Endothelial cell of umbilical vein (primary cell): Measurements from ENCODE around the gene TFDP1. TPM values are rescaled to one million over a fixed set of nuclear protein-coding genes. Genes with fewer than 3 reads are reported as not detected.

Experiments used
- BruUV-seq: library from RNA; stranded (reverse); fragments of 400-500 nt; replicated peaks from 2 replicates; lab custom pipeline; 2021; lab: Mats Ljungman, UMichigan
- CTCF ChIA-PET: fragments of 300-600, 350-600 bp; sonication (Branson Sonifier 250); formaldehyde crosslinking; loops from one replicate; lab custom pipeline; 2021; ENCODE audit warnings: antibody characterized with exemption, inconsistent platforms; lab: Charles Lee
- POLR2A ChIA-PET: fragments of 300-600, 350-600 bp; sonication (Branson Sonifier 250); formaldehyde crosslinking; loops from one replicate; lab custom pipeline; 2021; ENCODE audit warnings: antibody characterized with exemption, inconsistent platforms; lab: Charles Lee
- DNase-seq: peaks from one replicate; pipeline ENCODE4 v3.0.0-alpha.2; 2011; ENCODE audit warnings: low read depth, low spot score
- FAIRE-seq: peaks from 2 replicates; lab custom pipeline; 2011; peaks lifted over from hg19 to GRCh38; lab: Jason Lieb, UNC
- H2AFZ ChIP-seq: 2 replicates; pipeline ENCODE4 v1.6.0; 2012; ENCODE audit warnings: low read depth, low read length, control low read depth, inconsistent platforms
- H3K27ac ChIP-seq: 2 replicates; pipeline ENCODE4 v1.5.1; 2011; ENCODE audit warnings: low read depth, mild to moderate bottlenecking, control low read depth, low read length, moderate library complexity; ENCODE audit not compliant: insufficient read depth
- H3K27me3 ChIP-seq, 2 experiments: 2 replicates each; pipeline versions ENCODE4 v1.6.0 to v1.6.1; 2011; ENCODE audit warnings: low read length in 2 of 2, mixed read lengths in 1 of 2; ENCODE audit not compliant: control insufficient read depth in 2 of 2, insufficient read depth in 2 of 2
- H3K36me3 ChIP-seq, 2 experiments: 2 replicates in 1 of 2; 3 replicates in 1 of 2; pipeline ENCODE4 v1.5.1; 2011; ENCODE audit warnings: low read length in 2 of 2, mild to moderate bottlenecking in 1 of 2, moderate library complexity in 1 of 2; ENCODE audit not compliant: control insufficient read depth in 2 of 2, insufficient read depth in 2 of 2; ENCODE audit errors: extremely low read depth in 1 of 2
- H3K4me1 ChIP-seq: 3 replicates; pipeline ENCODE4 v1.5.1; 2011; ENCODE audit warnings: mild to moderate bottlenecking, low read length; ENCODE audit not compliant: control insufficient read depth, insufficient read depth; ENCODE audit errors: extremely low read depth
- H3K4me2 ChIP-seq: 2 replicates; pipeline ENCODE4 v1.6.1; 2011; ENCODE audit warnings: low read length, control low read depth, mixed read lengths; ENCODE audit not compliant: insufficient read depth
- H3K4me3 ChIP-seq, 3 experiments: fragments of 200-600 bp in 1 of 3; sonication (generic), shearing (Covaris generic) in 1 of 3; replicated peaks in 1 of 3; 2 replicates each; pipeline ENCODE4 v1.5.1; 2011 to 2016; ENCODE audit warnings: control low read depth in 3 of 3, low read length in 3 of 3, mild to moderate bottlenecking in 2 of 3, inconsistent platforms in 1 of 3, low read depth in 1 of 3, moderate library complexity in 1 of 3; ENCODE audit not compliant: insufficient read depth in 1 of 3
- H3K79me2 ChIP-seq: 2 replicates; pipeline ENCODE4 v1.6.0; 2012; ENCODE audit warnings: low read length, inconsistent platforms; ENCODE audit not compliant: control insufficient read depth, insufficient read depth
- H3K9ac ChIP-seq: replicated peaks from 2 replicates; pipeline ENCODE3; 2011; ENCODE audit warnings: low read length, control low read depth; ENCODE audit not compliant: insufficient read depth; ENCODE audit errors: extremely low read depth
- H3K9me1 ChIP-seq: replicated peaks from 3 replicates; pipeline ENCODE4 v1.6.0; 2011; ENCODE audit warnings: mild to moderate bottlenecking, low read length; ENCODE audit not compliant: control insufficient read depth, insufficient read depth; ENCODE audit errors: extremely low read depth
- H3K9me3 ChIP-seq: replicated peaks from 2 replicates; pipeline ENCODE4 v1.5.1; 2012; ENCODE audit warnings: low read length, inconsistent platforms; ENCODE audit not compliant: control insufficient read depth, insufficient read depth
- H4K20me1 ChIP-seq: replicated peaks from 2 replicates; pipeline ENCODE3; 2011; ENCODE audit warnings: mild to moderate bottlenecking, low read length; ENCODE audit not compliant: control insufficient read depth, insufficient read depth; ENCODE audit errors: extremely low read depth
- CTCF ChIP-seq, 2 donors: IDR thresholded peaks; 1 replicate in 1 of 2; 2 replicates in 1 of 2; pipeline ENCODE4 v1.5.1; 2011; ENCODE audit warnings: low read length in 2 of 2, mild to moderate bottlenecking in 2 of 2, moderate library complexity in 2 of 2, control low read depth in 1 of 2, inconsistent platforms in 1 of 2, low read depth in 1 of 2; ENCODE audit not compliant: insufficient read depth in 1 of 2; ENCODE audit errors: extremely low read depth in 1 of 2
- EZH2 ChIP-seq: IDR thresholded peaks from 2 replicates; pipeline ENCODE4 v1.6.1; 2012; ENCODE audit warnings: borderline replicate concordance, low read depth, mild to moderate bottlenecking, moderate library complexity, low read length, inconsistent platforms; ENCODE audit not compliant: severe bottlenecking
- FOS ChIP-seq: IDR thresholded peaks from 2 replicates; pipeline ENCODE4 v1.6.1; 2011; ENCODE audit warnings: mild to moderate bottlenecking, low read length, moderate library complexity, borderline replicate concordance; ENCODE audit not compliant: insufficient read depth
- GATA2 ChIP-seq: IDR thresholded peaks from 2 replicates; pipeline ENCODE4 v1.7.0; 2011; ENCODE audit warnings: low read depth, mild to moderate bottlenecking, moderate library complexity, mixed read lengths, low read length; ENCODE audit not compliant: insufficient read length, insufficient read depth
- JUN ChIP-seq: IDR thresholded peaks from 2 replicates; pipeline ENCODE4 v1.6.1; 2011; ENCODE audit warnings: borderline replicate concordance, low read depth; ENCODE audit not compliant: insufficient read length, insufficient read depth
- MAX ChIP-seq: IDR thresholded peaks from 2 replicates; pipeline ENCODE4 v1.6.1; 2011; ENCODE audit not compliant: insufficient read depth, insufficient read length
- MYC ChIP-seq: IDR thresholded peaks from one replicate; pipeline ENCODE4 v1.6.1; 2011; ENCODE audit warnings: mild to moderate bottlenecking, low read depth, low read length
- POLR2A ChIP-seq: IDR thresholded peaks from 2 replicates; pipeline ENCODE4 v1.6.1; 2012; ENCODE audit warnings: low read depth, mild to moderate bottlenecking, control low read depth, low read length
- POLR2AphosphoS5 ChIP-seq: IDR thresholded peaks from 2 replicates; pipeline ENCODE4 v1.6.1; 2012; ENCODE audit warnings: low read depth, mild to moderate bottlenecking, control low read depth, low read length, moderate library complexity; ENCODE audit not compliant: insufficient read depth
- dilution Hi-C: fragments of 300-500 bp; cut with MboI; formaldehyde crosslinking; loops from one replicate; pipeline ENCODE4 v1.15.0; 2019; ENCODE audit warnings: low sequenced_read_pairs; ENCODE audit not compliant: extremely low pct_ligation_motif_present
- intact Hi-C: fragments of 100-400 bp; cut with micrococcal nuclease; formaldehyde crosslinking; loops from one replicate; pipeline ENCODE4 v1.10.0; 2022
- polyA plus RNA-seq, 4 experiments: library from polyadenylated mRNA; depleted of rRNA in 3 of 4; stranded (reverse) in 3 of 4; unstranded in 1 of 4; fragments of >200 nt; gene quantifications; 2 replicates each; pipeline versions ENCODE4 v1.2.1 to v1.2.3, GENCODE V29; 2011 to 2012; ENCODE audit warnings: missing spikeins in 1 of 4
- total RNA-seq: library from RNA; stranded (reverse); gene quantifications from 2 replicates; pipeline ENCODE4 v1.2.3, GENCODE V29; 2021

The TFDP1 gene
- total and polyA plus RNA-seq, 2 donors (not counting 3 experiments of a cell fraction or from before 2014, with no cell fraction given), result 64.3 to 137 TPM

- Histone ChIP-seq H3K27ac (no peak overlapping the region), H3K9ac (no peak overlapping the region), H3K4me3 (no peak overlapping the region), H3K79me2 (no peaks in the 10 kb centered on the region), H3K4me2 (no peak overlapping the region), H3K9me1 (no peaks in the 10 kb centered on the region), H3K27me3 (peaks cover 0 to under 1% of the 10 kb centered on the region in 2 experiments), H3K36me3 (no peaks in the 10 kb centered on the region), H4K20me1 (no peaks in the 10 kb centered on the region), H3K9me3 (no peaks in the 10 kb centered on the region), H2AFZ (no peak overlapping the region), H3K4me1 (no peaks in the 10 kb centered on the region)
- ChIA-PET CTCF (interaction anchor here (0.5 to 2.6 kb wide), 2 partner anchors 56 to 217 kb away, joined by 4 to 10 read pairs; no protein-coding TSS in a partner anchor), POLR2A (no interaction called here)
- no TSS peak for BruUV-seq
- DNase-seq (no peak), FAIRE-seq (no peak)
- intact Hi-C loops (no loop called here), dilution Hi-C loops (no loop called here)
- TF ChIP-seq JUN (no peak), MAX (no peak)
Observed at GRCh38 chr13:113668491-113668971, 84.0 kb downstream of the TFDP1 start.

GRCh38 chr13:113669231-113669754 lies 84.7 kb downstream of the TFDP1 start:
- TF ChIP-seq POLR2AphosphoS5 (no peak), GATA2 (no peak), EZH2 (no peak), POLR2A (no peak), MYC (no peak), JUN (no peak), CTCF (IDR thresholded peaks at IDR 0.05; ENCODE audit: extremely low read depth in 1 of 2, insufficient read depth in 1 of 2, low read depth in 1 of 2, low read length in 2 of 2) (no peak), MAX (no peak), FOS (no peak)
- FAIRE-seq (no peak), DNase-seq (no peak)
- BruUV-seq, result no TSS peak
- ChIA-PET CTCF (no interaction called here), POLR2A (no interaction called here)
- no peak overlapping the region for H2AFZ ChIP-seq
- no peak overlapping the region for H3K4me3 ChIP-seq
- intact Hi-C loops (no loop called here), dilution Hi-C loops (no loop called here)
- no peak overlapping the region for H3K9ac ChIP-seq
- no peaks in the 10 kb centered on the region for H3K9me1 ChIP-seq
- H3K9me3 ChIP-seq, result no peaks in the 10 kb centered on the region
- no peak overlapping the region for H3K4me2 ChIP-seq
- no peak overlapping the region for H3K27ac ChIP-seq
- H4K20me1 ChIP-seq, result no peaks in the 10 kb centered on the region
- H3K36me3 ChIP-seq, result no peaks in the 10 kb centered on the region
- no peaks in the 10 kb centered on the region for H3K79me2 ChIP-seq
- H3K4me1 ChIP-seq, result no peaks in the 10 kb centered on the region
- H3K27me3 ChIP-seq, result no peaks in the 10 kb centered on the region
